ENCODE results near the gene BCL7A.
"Not testable (repeated sequence)": the region's sequence is repeated elsewhere in the genome, so short reads cannot be mapped to it uniquely, and the experiment has no call there.

BCL7A gene

GRCh38 chr12:122097927-122098756 lies 76.5 kb downstream of the BCL7A start:
- DNase-seq = no peak

GRCh38 chr12:122099280-122099749 lies 77.6 kb downstream of the BCL7A start:
- no peak for DNase-seq

- no peak for DNase-seq
Measured at GRCh38 chr12:122099856-122100255, 78.2 kb downstream of the BCL7A start.

- no peak for DNase-seq
Measured at GRCh38 chr12:122100568-122100967, 78.9 kb downstream of the BCL7A start.

GRCh38 chr12:122102331-122102730 lies 80.6 kb downstream of the BCL7A start:
- no peak for DNase-seq

- no peak for DNase-seq
Measured at GRCh38 chr12:122104844-122105243, 83.2 kb downstream of the BCL7A start.

- not testable (repeated sequence) for DNase-seq
Measured at GRCh38 chr12:122105496-122105895, 83.8 kb downstream of the BCL7A start.

GRCh38 chr12:122106843-122107242 lies 85.2 kb downstream of the BCL7A start:
- no peak for DNase-seq

GRCh38 chr12:122107261-122107660 lies 85.6 kb downstream of the BCL7A start:
- no peak for DNase-seq

GRCh38 chr12:122111089-122111641 lies 89.5 kb downstream of the BCL7A start:
- no peak for DNase-seq
